PC-3 (cell line): ENCODE data around the gene TMEM185A. TPM values are rescaled to one million over a fixed set of nuclear protein-coding genes. Genes with fewer than 3 reads are reported as not detected.
"Not testable (repeated sequence)": the region's sequence is repeated elsewhere in the genome, so short reads cannot be mapped to it uniquely, and the experiment has no call there.

Experiments
- ATAC-seq: fragments of 200-7000 bp; cut with Tn5 transposase; 2 replicates; pipeline ENCODE4 v1.9.1; 2020; ENCODE audit warnings: mild to moderate bottlenecking, moderate library complexity
- BruUV-seq: library from RNA; stranded (reverse); fragments of 400-500 nt; replicated peaks from 2 replicates; lab custom pipeline; 2021; lab: Mats Ljungman, UMichigan
- CTCF ChIA-PET: fragments of 300-600 bp; sonication (Branson Sonifier 250); formaldehyde crosslinking; loops from one replicate; lab custom pipeline; 2022; ENCODE audit warnings: antibody characterized with exemption; lab: Charles Lee
- POLR2A ChIA-PET: fragments of 300-600 bp; sonication (Branson Sonifier 250); formaldehyde crosslinking; loops from one replicate; lab custom pipeline; 2022; ENCODE audit warnings: antibody characterized with exemption; ENCODE audit not compliant: unreplicated experiment; lab: Charles Lee
- DNase-seq: peaks from one replicate; pipeline ENCODE4 v3.0.0-alpha.2; 2015
- H2AFZ ChIP-seq: fragments of 300-600 bp; sonication (generic); 2 replicates; pipeline ENCODE4 v1.6.0; 2016; ENCODE audit warnings: antibody characterized with exemption, low read length
- H3F3A ChIP-seq: fragments of 300-600 bp; sonication (generic); one replicate; pipeline ENCODE4 v1.6.0; 2017; ENCODE audit warnings: antibody characterized with exemption, low read length, control low read depth, mild to moderate bottlenecking; ENCODE audit not compliant: unreplicated experiment
- H3K27ac ChIP-seq: fragments of 300-600 bp; sonication (generic); 2 replicates; pipeline ENCODE4 v1.5.1; 2016; ENCODE audit warnings: mild to moderate bottlenecking, low read length
- H3K27me3 ChIP-seq: fragments of 300-600 bp; sonication (generic); 2 replicates; pipeline ENCODE4 v1.6.1; 2016; ENCODE audit warnings: low read length, mixed read lengths
- H3K36me3 ChIP-seq: fragments of 300-600 bp; sonication (generic); 2 replicates; pipeline ENCODE4 v1.6.1; 2016; ENCODE audit warnings: low read depth, mixed run types, low read length, mixed read lengths
- H3K4me1 ChIP-seq: fragments of 300-600 bp; sonication (generic); 2 replicates; pipeline ENCODE4 v1.5.1; 2016; ENCODE audit warnings: low read length; ENCODE audit not compliant: insufficient read depth
- H3K4me2 ChIP-seq: fragments of 300-600 bp; sonication (generic); 2 replicates; pipeline ENCODE4 v1.6.0; 2016; ENCODE audit warnings: low read length
- H3K4me3 ChIP-seq: fragments of 300-600 bp; sonication (generic); 2 replicates; pipeline ENCODE4 v1.5.1; 2016; ENCODE audit warnings: mild to moderate bottlenecking, low read length, mixed read lengths
- H3K79me2 ChIP-seq: fragments of 300-600 bp; sonication (generic); 2 replicates; pipeline ENCODE4 v1.6.1; 2017; ENCODE audit warnings: low read length, mixed read lengths
- H3K9ac ChIP-seq: fragments of 300-600 bp; sonication (generic); 2 replicates; pipeline ENCODE4 v1.6.0; 2016; ENCODE audit warnings: mild to moderate bottlenecking, low read length
- H3K9me2 ChIP-seq: fragments of 300-600 bp; sonication (generic); replicated peaks from 2 replicates; pipeline ENCODE4 v1.6.1; 2016; ENCODE audit warnings: mixed run types, low read length, mixed read lengths
- H3K9me3 ChIP-seq: fragments of 300-600 bp; sonication (generic); 2 replicates; pipeline ENCODE4 v1.6.1; 2016; ENCODE audit warnings: low read length, mixed read lengths
- H4K20me1 ChIP-seq: fragments of 300-600 bp; sonication (generic); 2 replicates; pipeline ENCODE4 v1.6.1; 2016; ENCODE audit warnings: low read length, mixed read lengths
- CTCF ChIP-seq: fragments of 300-600 bp; sonication (generic); conservative IDR thresholded peaks from 2 replicates; pipeline ENCODE4 v1.5.1; 2017; ENCODE audit warnings: antibody characterized with exemption, low read depth, mild to moderate bottlenecking, low read length
- EZH2 ChIP-seq: fragments of 300-600 bp; sonication (generic); IDR thresholded peaks from one replicate; pipeline ENCODE4 v1.6.1; 2017; ENCODE audit warnings: antibody characterized with exemption, mild to moderate bottlenecking, low read length; ENCODE audit not compliant: unreplicated experiment
- EZH2phosphoT487 ChIP-seq: fragments of 300-600 bp; sonication (generic); IDR thresholded peaks from 2 replicates; pipeline ENCODE4 v1.6.1; 2018; ENCODE audit warnings: mild to moderate bottlenecking, antibody characterized with exemption, low read length, borderline replicate concordance
- intact Hi-C: fragments of 100-400 bp; cut with micrococcal nuclease; formaldehyde crosslinking; loops from 2 replicates; pipeline ENCODE4 v1.9.0; 2023
- total RNA-seq: library from RNA; depleted of rRNA; stranded (reverse); fragments of >200 nt; gene quantifications from 2 replicates; pipeline ENCODE4 v1.2.3, GENCODE V29; 2014

TMEM185A gene
- total RNA-seq, 1 experiment from 2014 or later: 14.9 TPM

GRCh38 chrX:149587359-149587758 lies 44.2 kb downstream of the TMEM185A start, which contains the start of gene MAGEA9B:
Gene MAGEA9B, minus strand, starts transcription at chrX:149587459. Its CDS starts 4,280 bp downstream, at chrX:149583179.
- H3K4me1 ChIP-seq, ATAC-seq, H3K27me3 ChIP-seq, H2AFZ ChIP-seq, BruUV-seq, H3K4me2 ChIP-seq, H3K79me2 ChIP-seq, H3K36me3 ChIP-seq, H3K9ac ChIP-seq, H3K9me2 ChIP-seq, CTCF ChIA-PET, POLR2A ChIA-PET, H3F3A ChIP-seq, intact Hi-C loops, H3K9me3 ChIP-seq, H3K4me3 ChIP-seq, H3K27ac ChIP-seq, DNase-seq, H4K20me1 ChIP-seq: not testable (repeated sequence)

GRCh38 chrX:149585631-149586030 lies 46.0 kb downstream of the TMEM185A start:
- H3K27ac ChIP-seq, H3K36me3 ChIP-seq, H3K79me2 ChIP-seq, DNase-seq, H3F3A ChIP-seq, H3K4me1 ChIP-seq, H3K9me3 ChIP-seq, H2AFZ ChIP-seq, CTCF ChIA-PET, BruUV-seq, H3K4me2 ChIP-seq, ATAC-seq, H3K9ac ChIP-seq, H3K27me3 ChIP-seq, H4K20me1 ChIP-seq, H3K9me2 ChIP-seq, H3K4me3 ChIP-seq, intact Hi-C loops, POLR2A ChIA-PET: not testable (repeated sequence)

- H3K9me3 ChIP-seq, BruUV-seq, POLR2A ChIA-PET, H4K20me1 ChIP-seq, H3K36me3 ChIP-seq, H3K4me3 ChIP-seq, H2AFZ ChIP-seq, H3K27ac ChIP-seq, intact Hi-C loops, DNase-seq, H3K4me2 ChIP-seq, H3K9ac ChIP-seq, H3K27me3 ChIP-seq, H3K79me2 ChIP-seq, CTCF ChIA-PET, H3K4me1 ChIP-seq, H3K9me2 ChIP-seq, H3F3A ChIP-seq: not testable (repeated sequence)
- peak; percentile 49; the same call in 1 of the 2 replicates for ATAC-seq
These were observed 58.1 kb downstream of the TMEM185A start for GRCh38 chrX:149573456-149573855.

- H3K9me2 ChIP-seq: no peaks in the 10 kb centered on the region
- ChIA-PET POLR2A (no interaction called here), CTCF (no interaction called here)
- intact Hi-C loops: no loop called here
- no peaks in the 10 kb centered on the region for H3F3A ChIP-seq
- no peaks in the 10 kb centered on the region for H3K36me3 ChIP-seq
- no peak overlapping the region for H3K4me2 ChIP-seq
- no peaks in the 10 kb centered on the region for H3K27me3 ChIP-seq
- no peaks in the 10 kb centered on the region for H4K20me1 ChIP-seq
- H3K79me2 ChIP-seq: no peaks in the 10 kb centered on the region
- TF ChIP-seq EZH2 (no peak), CTCF (no peak), EZH2phosphoT487 (no peak)
- H3K27ac ChIP-seq: no peak overlapping the region
- no peak overlapping the region for H3K4me3 ChIP-seq
- DNase-seq (no peak), ATAC-seq (no peak)
- no peaks in the 10 kb centered on the region for H3K4me1 ChIP-seq
- H3K9me3 ChIP-seq: no peaks in the 10 kb centered on the region
- H3K9ac ChIP-seq: no peak overlapping the region
- no peak overlapping the region for H2AFZ ChIP-seq
- no TSS peak for BruUV-seq
These were observed 58.8 kb downstream of the TMEM185A start for GRCh38 chrX:149572743-149573142.
